ENCODE data around the gene ACSBG1. TPM values are rescaled to one million over a fixed set of nuclear protein-coding genes. Genes with fewer than 3 reads are reported as not detected.

ACSBG1 gene, protein sequence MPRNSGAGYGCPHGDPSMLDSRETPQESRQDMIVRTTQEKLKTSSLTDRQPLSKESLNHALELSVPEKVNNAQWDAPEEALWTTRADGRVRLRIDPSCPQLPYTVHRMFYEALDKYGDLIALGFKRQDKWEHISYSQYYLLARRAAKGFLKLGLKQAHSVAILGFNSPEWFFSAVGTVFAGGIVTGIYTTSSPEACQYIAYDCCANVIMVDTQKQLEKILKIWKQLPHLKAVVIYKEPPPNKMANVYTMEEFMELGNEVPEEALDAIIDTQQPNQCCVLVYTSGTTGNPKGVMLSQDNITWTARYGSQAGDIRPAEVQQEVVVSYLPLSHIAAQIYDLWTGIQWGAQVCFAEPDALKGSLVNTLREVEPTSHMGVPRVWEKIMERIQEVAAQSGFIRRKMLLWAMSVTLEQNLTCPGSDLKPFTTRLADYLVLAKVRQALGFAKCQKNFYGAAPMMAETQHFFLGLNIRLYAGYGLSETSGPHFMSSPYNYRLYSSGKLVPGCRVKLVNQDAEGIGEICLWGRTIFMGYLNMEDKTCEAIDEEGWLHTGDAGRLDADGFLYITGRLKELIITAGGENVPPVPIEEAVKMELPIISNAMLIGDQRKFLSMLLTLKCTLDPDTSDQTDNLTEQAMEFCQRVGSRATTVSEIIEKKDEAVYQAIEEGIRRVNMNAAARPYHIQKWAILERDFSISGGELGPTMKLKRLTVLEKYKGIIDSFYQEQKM
- 0.13 to 0.31 TPM (median 0.19 TPM) in 4 of 5 replicates, not detected in the other for total RNA-seq (2022; extraction: Qiagen RNA extraction)

DNA sequence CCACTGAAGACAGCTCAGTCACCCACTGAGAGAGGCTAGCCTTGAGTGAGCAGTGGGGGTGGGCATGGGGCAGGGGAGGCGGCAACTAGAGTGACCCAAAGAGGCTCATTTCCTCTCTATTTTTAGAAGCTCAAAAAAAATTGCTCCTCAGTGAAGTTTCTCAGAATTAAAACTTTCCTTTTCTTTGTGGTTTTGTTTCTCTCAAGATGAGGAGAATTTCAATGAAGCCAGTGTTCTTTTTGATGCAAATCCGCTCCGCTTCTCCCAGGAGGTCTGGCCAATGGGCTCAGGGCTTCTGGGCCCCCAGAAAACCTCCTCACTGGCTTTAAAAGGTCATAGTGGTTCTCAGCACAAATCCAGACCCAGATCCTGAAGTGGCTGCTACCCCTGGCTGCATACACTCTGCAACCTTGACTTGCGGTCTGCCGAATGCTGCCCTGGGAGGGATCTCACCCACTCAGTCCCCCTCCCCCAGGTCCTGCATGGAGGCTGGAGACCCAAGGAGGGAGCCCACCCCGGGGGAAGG is at the start of gene ACSBG1:
TSS of gene ACSBG1 (minus strand) at position 51 of the 526 bp plus-strand sequence. CDS start 64 bp downstream, outside the sequence.

DNA sequence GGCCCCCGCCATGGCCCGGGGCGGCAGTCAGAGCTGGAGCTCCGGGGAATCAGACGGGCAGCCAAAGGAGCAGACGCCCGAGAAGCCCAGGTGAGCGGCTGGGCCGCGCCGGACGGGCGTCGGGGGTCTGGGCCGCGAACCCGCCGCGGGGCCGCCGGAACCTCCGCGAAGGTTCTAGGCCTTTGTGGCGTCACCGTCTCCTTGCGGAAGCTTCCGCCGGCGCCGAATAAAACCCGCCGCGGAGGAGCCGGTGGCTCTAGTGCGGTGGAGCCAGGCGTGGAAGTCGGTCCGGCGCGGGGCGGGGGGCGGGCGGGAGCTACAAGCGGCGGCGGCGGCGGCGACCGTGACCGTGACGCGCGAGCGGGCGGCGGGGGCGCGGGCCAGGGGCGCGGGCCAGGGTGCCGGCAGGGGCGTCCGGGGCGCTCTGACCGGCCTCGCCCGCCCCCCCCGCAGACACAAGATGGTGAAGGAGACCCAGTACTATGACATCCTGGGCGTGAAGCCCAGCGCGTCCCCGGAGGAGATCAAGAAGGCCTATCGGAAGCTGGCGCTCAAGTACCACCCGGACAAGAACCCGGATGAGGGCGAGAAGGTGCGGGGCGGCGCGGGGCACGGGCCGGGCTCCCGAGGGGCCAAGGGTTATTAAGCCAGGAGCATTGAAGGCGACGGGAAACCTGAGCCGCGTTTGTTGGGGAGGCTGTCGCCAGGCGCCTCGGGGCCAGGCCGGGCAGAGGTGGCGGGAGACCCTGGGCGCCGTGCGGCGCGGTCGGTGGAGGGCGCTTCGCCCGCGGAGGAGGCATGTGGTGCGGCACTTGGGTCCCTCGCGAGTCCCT is 30.2 kb upstream of the ACSBG1 start, which contains the start of gene DNAJA4:
TSS of gene DNAJA4 (plus strand) at position 259 of the 833 bp plus-strand sequence. CDS start at position 461, 202 bp downstream.

DNA sequence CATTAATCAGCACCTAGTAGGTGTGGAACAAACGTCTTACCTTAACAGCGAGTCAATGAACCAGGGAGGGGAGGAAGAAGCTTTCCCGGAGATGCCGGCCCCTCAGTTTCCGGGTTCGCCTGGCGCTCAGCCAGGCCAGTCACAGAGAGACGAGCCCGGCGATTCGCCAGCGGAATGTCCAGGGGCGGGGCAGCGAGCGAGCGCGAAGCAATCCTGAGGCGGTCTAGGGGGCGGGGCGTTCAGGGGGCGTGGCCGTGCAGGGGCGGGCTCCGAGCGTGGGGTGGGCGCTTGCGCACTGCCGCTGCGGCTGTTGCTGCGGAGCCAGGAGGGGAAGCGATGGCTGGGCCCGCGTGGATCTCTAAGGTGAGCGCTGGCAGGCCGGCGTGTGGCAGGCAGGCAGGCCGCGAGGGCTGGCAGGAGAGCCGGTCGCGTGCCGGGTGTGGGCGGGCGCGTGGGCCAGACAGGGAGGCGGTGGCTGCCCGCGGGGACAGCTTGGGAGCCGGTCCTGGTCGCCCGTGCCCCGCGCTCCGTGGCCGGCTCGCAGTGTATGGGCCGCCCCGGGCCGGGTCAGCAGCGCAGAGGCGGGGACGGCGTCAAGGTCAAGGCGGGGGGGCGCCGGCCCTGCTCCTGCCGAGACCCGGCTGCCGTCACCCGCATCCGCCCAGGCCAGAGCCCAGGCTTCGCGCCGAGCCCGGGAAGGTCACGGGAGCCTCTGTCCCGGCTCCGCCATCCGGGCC is 85.1 kb downstream of the ACSBG1 start, which contains the start of gene IDH3A:
TSS of gene IDH3A (plus strand) at position 295 of the 737 bp plus-strand sequence. CDS start at position 337, 42 bp downstream.

DNA sequence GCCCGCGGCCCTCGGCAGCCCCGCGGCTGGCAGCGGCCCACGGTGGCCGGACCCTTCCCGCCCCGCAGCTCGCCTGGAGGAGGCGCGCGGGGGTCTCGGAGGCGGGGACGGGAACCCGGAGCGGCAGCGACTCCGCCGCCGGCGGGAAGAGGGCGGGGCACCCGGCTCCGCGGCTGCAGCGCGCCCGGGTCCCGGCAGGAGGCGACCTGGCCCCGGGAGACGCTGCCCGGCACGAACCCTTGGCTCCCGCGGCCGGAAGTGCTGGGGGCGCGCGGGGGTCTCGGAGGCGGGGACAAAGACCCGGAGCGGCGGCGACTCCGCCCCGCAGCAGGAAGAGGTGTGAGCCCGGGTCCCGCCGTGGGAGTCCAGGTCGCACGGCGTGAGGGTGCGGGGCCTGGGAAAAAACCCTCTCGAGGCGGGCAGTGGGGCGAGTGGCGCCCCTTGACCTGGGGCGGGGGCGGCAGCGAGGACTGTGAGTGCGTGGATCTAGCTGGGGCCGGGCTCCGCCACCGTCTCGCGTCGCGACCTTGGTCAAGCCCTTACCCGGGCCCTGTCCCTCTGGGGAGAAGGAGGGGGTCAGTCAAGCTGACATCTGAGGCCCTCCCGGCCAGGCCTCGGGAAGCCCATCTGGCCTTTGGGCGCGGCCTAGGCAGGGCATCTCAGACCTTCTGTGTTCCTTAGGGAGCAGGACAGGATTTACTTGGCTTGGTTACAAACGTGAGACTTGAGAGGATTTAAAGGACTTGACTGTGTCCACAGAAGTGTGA is 102.9 kb downstream of the ACSBG1 start, which contains the start of gene CIB2:
TSS of gene CIB2 (minus strand) at position 151 of the 767 bp plus-strand sequence. CDS start 230 bp downstream, outside the sequence.

Other genes with a start within 250 kb of the ACSBG1 start
- gene TBC1D2B, start 156.9 kb downstream of the ACSBG1 start, total RNA-seq (2022; extraction: Qiagen RNA extraction): 11.9 to 19.3 TPM (median 16.0 TPM) in 5 replicates
- gene SH2D7, start 142.0 kb downstream of the ACSBG1 start, total RNA-seq (2022; extraction: Qiagen RNA extraction): not detected in 5 replicates
- gene CIB2, start 103.1 kb downstream of the ACSBG1 start, total RNA-seq (2022; extraction: Qiagen RNA extraction): 25.7 to 28.9 TPM (median 27.6 TPM) in 5 replicates
- gene IDH3A, start 85.2 kb downstream of the ACSBG1 start, total RNA-seq (2022; extraction: Qiagen RNA extraction): 63.1 to 93.8 TPM (median 70.0 TPM) in 5 replicates
- not detected in 5 replicates for gene DNAJA4, start 30.0 kb upstream of the ACSBG1 start, total RNA-seq (2022; extraction: Qiagen RNA extraction)
- gene SKIC8, start 65.0 kb upstream of the ACSBG1 start, total RNA-seq (2022; extraction: Qiagen RNA extraction): 80.3 to 109 TPM (median 88.0 TPM) in 5 replicates
- gene CRABP1, start 105.8 kb upstream of the ACSBG1 start, total RNA-seq (2022; extraction: Qiagen RNA extraction): 1.2 to 2.2 TPM (median 1.7 TPM) in 5 replicates
- gene IREB2, start 203.7 kb upstream of the ACSBG1 start, total RNA-seq (2022; extraction: Qiagen RNA extraction): 31.0 to 51.2 TPM (median 44.7 TPM) in 5 replicates